ENCODE results near the gene BABAM1.
A peak's percentile ranks its signal among the peaks of the same experiment; 100 is the strongest.

DNA sequence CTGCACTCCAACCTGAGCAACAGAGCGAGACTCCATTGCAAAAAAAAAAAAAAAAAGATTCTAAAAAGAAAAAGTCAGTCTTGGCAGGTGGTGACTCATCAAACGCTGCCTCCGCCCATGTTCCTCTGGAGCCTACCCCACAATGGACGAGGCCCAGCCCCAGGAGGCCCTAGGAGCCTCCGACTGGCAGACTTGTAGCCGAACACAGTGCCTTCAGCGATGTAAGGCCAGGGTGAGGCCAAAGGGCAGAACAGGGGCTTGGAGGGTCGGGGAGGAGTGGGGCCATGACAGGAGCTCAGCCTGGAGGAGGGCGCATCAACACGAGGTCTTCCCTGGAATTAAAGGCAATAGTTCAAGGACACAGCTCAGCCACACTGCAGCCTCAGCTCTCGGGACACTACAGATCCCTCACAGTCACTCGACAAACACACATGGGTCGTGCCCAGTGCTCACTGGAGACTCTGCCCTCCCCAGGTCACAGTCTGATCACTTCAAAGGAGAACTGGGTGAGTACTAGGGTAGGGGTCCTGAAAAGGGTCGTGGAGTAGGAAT, 47.0 kb upstream of the BABAM1 start:
- TF ChIP-seq, protein P1, sequence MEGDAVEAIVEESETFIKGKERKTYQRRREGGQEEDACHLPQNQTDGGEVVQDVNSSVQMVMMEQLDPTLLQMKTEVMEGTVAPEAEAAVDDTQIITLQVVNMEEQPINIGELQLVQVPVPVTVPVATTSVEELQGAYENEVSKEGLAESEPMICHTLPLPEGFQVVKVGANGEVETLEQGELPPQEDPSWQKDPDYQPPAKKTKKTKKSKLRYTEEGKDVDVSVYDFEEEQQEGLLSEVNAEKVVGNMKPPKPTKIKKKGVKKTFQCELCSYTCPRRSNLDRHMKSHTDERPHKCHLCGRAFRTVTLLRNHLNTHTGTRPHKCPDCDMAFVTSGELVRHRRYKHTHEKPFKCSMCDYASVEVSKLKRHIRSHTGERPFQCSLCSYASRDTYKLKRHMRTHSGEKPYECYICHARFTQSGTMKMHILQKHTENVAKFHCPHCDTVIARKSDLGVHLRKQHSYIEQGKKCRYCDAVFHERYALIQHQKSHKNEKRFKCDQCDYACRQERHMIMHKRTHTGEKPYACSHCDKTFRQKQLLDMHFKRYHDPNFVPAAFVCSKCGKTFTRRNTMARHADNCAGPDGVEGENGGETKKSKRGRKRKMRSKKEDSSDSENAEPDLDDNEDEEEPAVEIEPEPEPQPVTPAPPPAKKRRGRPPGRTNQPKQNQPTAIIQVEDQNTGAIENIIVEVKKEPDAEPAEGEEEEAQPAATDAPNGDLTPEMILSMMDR (IDR thresholded peaks at IDR 0.05), result no peak
- TF ChIP-seq POLR2AphosphoS5 (IDR thresholded peaks at IDR 0.05; ENCODE audit: low read depth, low read length) (peak; percentile 21; the same call in 1 of the 2 replicates), SIN3A (IDR thresholded peaks at IDR 0.05; ENCODE audit: borderline replicate concordance, insufficient read depth, low read depth, low read length) (no peak), TCF7L2 (IDR thresholded peaks at IDR 0.05; ENCODE audit: low read depth, low read length) (no peak)
- TF ChIP-seq, protein P2, sequence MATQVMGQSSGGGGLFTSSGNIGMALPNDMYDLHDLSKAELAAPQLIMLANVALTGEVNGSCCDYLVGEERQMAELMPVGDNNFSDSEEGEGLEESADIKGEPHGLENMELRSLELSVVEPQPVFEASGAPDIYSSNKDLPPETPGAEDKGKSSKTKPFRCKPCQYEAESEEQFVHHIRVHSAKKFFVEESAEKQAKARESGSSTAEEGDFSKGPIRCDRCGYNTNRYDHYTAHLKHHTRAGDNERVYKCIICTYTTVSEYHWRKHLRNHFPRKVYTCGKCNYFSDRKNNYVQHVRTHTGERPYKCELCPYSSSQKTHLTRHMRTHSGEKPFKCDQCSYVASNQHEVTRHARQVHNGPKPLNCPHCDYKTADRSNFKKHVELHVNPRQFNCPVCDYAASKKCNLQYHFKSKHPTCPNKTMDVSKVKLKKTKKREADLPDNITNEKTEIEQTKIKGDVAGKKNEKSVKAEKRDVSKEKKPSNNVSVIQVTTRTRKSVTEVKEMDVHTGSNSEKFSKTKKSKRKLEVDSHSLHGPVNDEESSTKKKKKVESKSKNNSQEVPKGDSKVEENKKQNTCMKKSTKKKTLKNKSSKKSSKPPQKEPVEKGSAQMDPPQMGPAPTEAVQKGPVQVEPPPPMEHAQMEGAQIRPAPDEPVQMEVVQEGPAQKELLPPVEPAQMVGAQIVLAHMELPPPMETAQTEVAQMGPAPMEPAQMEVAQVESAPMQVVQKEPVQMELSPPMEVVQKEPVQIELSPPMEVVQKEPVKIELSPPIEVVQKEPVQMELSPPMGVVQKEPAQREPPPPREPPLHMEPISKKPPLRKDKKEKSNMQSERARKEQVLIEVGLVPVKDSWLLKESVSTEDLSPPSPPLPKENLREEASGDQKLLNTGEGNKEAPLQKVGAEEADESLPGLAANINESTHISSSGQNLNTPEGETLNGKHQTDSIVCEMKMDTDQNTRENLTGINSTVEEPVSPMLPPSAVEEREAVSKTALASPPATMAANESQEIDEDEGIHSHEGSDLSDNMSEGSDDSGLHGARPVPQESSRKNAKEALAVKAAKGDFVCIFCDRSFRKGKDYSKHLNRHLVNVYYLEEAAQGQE (IDR thresholded peaks at IDR 0.05; ENCODE audit: insufficient read depth in 1 of 2, low read depth in 2 of 2, low read length in 1 of 2), result no peak
